Measurements from ENCODE around the gene ITGAD.
A peak's percentile ranks its signal among the peaks of the same experiment; 100 is the strongest.

The ITGAD gene

DNA sequence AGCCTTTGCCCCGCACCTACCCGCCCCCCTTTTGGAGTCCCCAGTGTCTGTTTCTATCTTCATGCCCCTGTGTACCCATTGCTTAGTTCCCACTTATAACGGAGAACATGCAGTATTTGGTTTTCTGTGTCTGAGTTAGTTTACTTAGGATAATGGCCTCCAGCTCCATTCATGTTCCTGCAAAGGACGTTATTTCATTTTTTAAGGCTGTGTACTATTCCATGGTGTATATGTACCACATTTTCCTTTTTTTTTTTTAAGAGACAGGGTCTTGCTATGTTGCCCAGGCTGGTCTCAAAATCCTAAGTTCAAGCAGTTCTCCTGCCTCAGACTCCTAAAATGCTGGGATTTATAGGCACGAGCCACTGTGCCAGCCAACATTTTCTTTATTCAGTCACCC is 74.7 kb downstream of the ITGAD start:
- Histone ChIP-seq H3K9me3 (ENCODE audit: insufficient read depth, low read length, severe bottlenecking) (no peaks in the 10 kb centered on the region), H3K9ac (ENCODE audit: low read depth, low read length) (peak overlapping the region; percentile 54), H4K20me1 (ENCODE audit: insufficient read depth, low read length) (no peaks in the 10 kb centered on the region), H3K4me1 (ENCODE audit: insufficient read depth, low read length) (peaks cover 30% of the 10 kb centered on the region), H2AFZ (ENCODE audit: low read depth, low read length) (0 out of 2 replicates have a peak overlapping the region, but pooled peaks have one; percentile 2), H3K4me2 (ENCODE audit: insufficient read depth, low read length) (peak overlapping the region; percentile 27; the same call in 1 of the 2 replicates), H3K36me3 (ENCODE audit: insufficient read depth, low read length) (peaks cover 23% of the 10 kb centered on the region), H3K27me3 (ENCODE audit: insufficient read depth, low read length, poor library complexity) (no peaks in the 10 kb centered on the region), H3K4me3 (ENCODE audit: low read depth in 1 of 2, low read length in 2 of 2) (no peak overlapping the region), H3K79me2 (ENCODE audit: insufficient read depth, low read length) (no peaks in the 10 kb centered on the region), H3K27ac (ENCODE audit: low read length) (peak overlapping the region; percentile 99)
- TF ChIP-seq EZH2 (IDR thresholded peaks at IDR 0.05; ENCODE audit: borderline replicate concordance, low read depth, low read length, severe bottlenecking), result no peak
- TF ChIP-seq, protein P1, sequence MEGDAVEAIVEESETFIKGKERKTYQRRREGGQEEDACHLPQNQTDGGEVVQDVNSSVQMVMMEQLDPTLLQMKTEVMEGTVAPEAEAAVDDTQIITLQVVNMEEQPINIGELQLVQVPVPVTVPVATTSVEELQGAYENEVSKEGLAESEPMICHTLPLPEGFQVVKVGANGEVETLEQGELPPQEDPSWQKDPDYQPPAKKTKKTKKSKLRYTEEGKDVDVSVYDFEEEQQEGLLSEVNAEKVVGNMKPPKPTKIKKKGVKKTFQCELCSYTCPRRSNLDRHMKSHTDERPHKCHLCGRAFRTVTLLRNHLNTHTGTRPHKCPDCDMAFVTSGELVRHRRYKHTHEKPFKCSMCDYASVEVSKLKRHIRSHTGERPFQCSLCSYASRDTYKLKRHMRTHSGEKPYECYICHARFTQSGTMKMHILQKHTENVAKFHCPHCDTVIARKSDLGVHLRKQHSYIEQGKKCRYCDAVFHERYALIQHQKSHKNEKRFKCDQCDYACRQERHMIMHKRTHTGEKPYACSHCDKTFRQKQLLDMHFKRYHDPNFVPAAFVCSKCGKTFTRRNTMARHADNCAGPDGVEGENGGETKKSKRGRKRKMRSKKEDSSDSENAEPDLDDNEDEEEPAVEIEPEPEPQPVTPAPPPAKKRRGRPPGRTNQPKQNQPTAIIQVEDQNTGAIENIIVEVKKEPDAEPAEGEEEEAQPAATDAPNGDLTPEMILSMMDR (IDR thresholded peaks at IDR 0.05; ENCODE audit: borderline replicate concordance, extremely low read depth, low read length, poor library complexity, severe bottlenecking), result no peak
- DNase-seq, result no peak
- no peak for ATAC-seq (ENCODE audit: insufficient read depth, low read depth)

DNA sequence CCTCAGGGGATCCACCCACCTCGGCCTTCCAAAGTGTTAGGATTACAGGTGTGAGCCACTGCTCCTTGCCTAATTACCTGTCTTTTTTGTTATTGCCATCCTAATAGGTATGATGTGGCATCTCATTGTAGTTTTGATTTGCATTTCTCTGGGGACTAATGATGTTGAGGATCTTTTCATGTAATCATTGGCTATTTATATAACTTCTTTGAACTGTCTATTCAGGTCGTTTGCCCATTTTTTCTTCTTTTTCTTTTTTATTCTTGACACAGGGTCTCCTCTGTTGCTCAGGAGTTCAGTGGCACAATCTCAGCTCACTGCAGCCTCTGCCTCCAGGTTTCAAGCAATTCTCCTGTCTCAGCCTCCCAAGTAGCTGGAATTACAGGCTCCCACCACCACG is 77.5 kb downstream of the ITGAD start:
- Histone ChIP-seq H3K4me1 (ENCODE audit: insufficient read depth, low read length) (peaks cover 30% of the 10 kb centered on the region), H3K4me2 (ENCODE audit: insufficient read depth, low read length) (no peak overlapping the region), H3K9me3 (ENCODE audit: insufficient read depth, low read length, severe bottlenecking) (no peaks in the 10 kb centered on the region), H3K79me2 (ENCODE audit: insufficient read depth, low read length) (no peaks in the 10 kb centered on the region), H3K27ac (ENCODE audit: low read length) (no peak overlapping the region), H3K4me3 (ENCODE audit: low read depth in 1 of 2, low read length in 2 of 2) (no peak overlapping the region), H3K36me3 (ENCODE audit: insufficient read depth, low read length) (peaks cover 10% of the 10 kb centered on the region; the same call in 1 of the 2 replicates), H3K27me3 (ENCODE audit: insufficient read depth, low read length, poor library complexity) (no peaks in the 10 kb centered on the region), H2AFZ (ENCODE audit: low read depth, low read length) (no peak overlapping the region), H3K9ac (ENCODE audit: low read depth, low read length) (no peak overlapping the region), H4K20me1 (ENCODE audit: insufficient read depth, low read length) (no peaks in the 10 kb centered on the region)
- no peak for TF ChIP-seq EZH2 (IDR thresholded peaks at IDR 0.05; ENCODE audit: borderline replicate concordance, low read depth, low read length, severe bottlenecking)
- TF ChIP-seq, protein P1 (IDR thresholded peaks at IDR 0.05; ENCODE audit: borderline replicate concordance, extremely low read depth, low read length, poor library complexity, severe bottlenecking), result no peak
- ATAC-seq (ENCODE audit: insufficient read depth, low read depth), result no peak
- no peak for DNase-seq

DNA sequence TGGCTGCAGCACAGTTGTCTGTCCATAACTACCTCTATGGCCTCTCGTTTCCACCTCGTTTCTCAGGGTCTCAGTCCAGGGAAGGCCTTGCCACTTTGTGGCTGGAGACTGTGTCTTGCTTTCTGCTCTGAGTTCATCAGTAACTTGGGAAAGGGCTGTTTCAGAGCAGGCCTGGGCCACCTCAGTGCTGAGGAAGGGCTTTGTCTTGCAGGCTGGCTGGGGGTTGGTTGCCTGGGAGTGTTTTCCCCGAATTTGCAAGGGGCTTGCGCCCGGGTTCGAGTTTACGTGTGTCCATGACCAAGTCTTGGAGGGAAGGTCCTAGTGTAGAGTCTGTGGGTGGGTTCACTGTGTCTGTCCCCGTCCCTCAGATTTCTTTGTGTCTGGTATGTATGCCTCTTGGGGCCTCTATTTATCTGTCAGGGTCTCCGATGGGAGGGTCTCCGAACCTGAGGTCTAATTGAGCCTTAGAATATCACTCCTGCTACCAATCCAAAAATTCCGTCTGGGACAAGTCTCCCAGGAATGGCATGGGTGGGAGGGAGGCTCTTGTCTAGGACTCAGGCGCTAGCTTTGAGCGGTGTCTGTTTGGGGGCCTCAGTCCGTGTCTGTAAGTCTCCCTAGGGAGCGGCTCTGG is 78.2 kb downstream of the ITGAD start:
- Histone ChIP-seq H4K20me1 (ENCODE audit: insufficient read depth, low read length) (no peaks in the 10 kb centered on the region), H3K9ac (ENCODE audit: low read depth, low read length) (no peak overlapping the region), H3K27me3 (ENCODE audit: insufficient read depth, low read length, poor library complexity) (no peaks in the 10 kb centered on the region), H3K36me3 (ENCODE audit: insufficient read depth, low read length) (peaks cover 4% of the 10 kb centered on the region; the same call in 1 of the 2 replicates), H2AFZ (ENCODE audit: low read depth, low read length) (no peak overlapping the region), H3K4me3 (ENCODE audit: low read depth in 1 of 2, low read length in 2 of 2) (no peak overlapping the region), H3K27ac (ENCODE audit: low read length) (no peak overlapping the region), H3K4me2 (ENCODE audit: insufficient read depth, low read length) (no peak overlapping the region), H3K9me3 (ENCODE audit: insufficient read depth, low read length, severe bottlenecking) (no peaks in the 10 kb centered on the region), H3K79me2 (ENCODE audit: insufficient read depth, low read length) (no peaks in the 10 kb centered on the region), H3K4me1 (ENCODE audit: insufficient read depth, low read length) (peaks cover 32% of the 10 kb centered on the region)
- ATAC-seq (ENCODE audit: insufficient read depth, low read depth) (no peak), DNase-seq (no peak)
- TF ChIP-seq EZH2 (IDR thresholded peaks at IDR 0.05; ENCODE audit: borderline replicate concordance, low read depth, low read length, severe bottlenecking), result no peak
- TF ChIP-seq, protein P1 (IDR thresholded peaks at IDR 0.05; ENCODE audit: borderline replicate concordance, extremely low read depth, low read length, poor library complexity, severe bottlenecking), result no peak
